Endothelial cell of umbilical vein (primary cell): ENCODE data around the gene STK10.

Experiments
- MYC ChIP-seq: IDR thresholded peaks from one replicate; pipeline ENCODE4 v1.6.1; 2011; ENCODE audit warnings: mild to moderate bottlenecking, low read depth, low read length
- TF ChIP-seq, protein P1 (sequence below), 2 donors: IDR thresholded peaks; 1 replicate in 1 of 2; 2 replicates in 1 of 2; pipeline ENCODE4 v1.5.1; 2011; ENCODE audit warnings: low read length in 2 of 2, mild to moderate bottlenecking in 2 of 2, moderate library complexity in 2 of 2, control low read depth in 1 of 2, inconsistent platforms in 1 of 2, low read depth in 1 of 2; ENCODE audit not compliant: insufficient read depth in 1 of 2; ENCODE audit errors: extremely low read depth in 1 of 2

- TF ChIP-seq, protein P1, sequence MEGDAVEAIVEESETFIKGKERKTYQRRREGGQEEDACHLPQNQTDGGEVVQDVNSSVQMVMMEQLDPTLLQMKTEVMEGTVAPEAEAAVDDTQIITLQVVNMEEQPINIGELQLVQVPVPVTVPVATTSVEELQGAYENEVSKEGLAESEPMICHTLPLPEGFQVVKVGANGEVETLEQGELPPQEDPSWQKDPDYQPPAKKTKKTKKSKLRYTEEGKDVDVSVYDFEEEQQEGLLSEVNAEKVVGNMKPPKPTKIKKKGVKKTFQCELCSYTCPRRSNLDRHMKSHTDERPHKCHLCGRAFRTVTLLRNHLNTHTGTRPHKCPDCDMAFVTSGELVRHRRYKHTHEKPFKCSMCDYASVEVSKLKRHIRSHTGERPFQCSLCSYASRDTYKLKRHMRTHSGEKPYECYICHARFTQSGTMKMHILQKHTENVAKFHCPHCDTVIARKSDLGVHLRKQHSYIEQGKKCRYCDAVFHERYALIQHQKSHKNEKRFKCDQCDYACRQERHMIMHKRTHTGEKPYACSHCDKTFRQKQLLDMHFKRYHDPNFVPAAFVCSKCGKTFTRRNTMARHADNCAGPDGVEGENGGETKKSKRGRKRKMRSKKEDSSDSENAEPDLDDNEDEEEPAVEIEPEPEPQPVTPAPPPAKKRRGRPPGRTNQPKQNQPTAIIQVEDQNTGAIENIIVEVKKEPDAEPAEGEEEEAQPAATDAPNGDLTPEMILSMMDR (IDR thresholded peaks at IDR 0.05; ENCODE audit: extremely low read depth in 1 of 2, insufficient read depth in 1 of 2, low read depth in 1 of 2, low read length in 2 of 2), result no peak
- no peak for TF ChIP-seq MYC
These were observed 98.5 kb downstream of the STK10 start for GRCh38 chr5:172089298-172090117.
